Spinal cord (tissue), 10 donors: ENCODE results near the gene TRAPPC1. TPM values are rescaled to one million over a fixed set of nuclear protein-coding genes. Genes with fewer than 3 reads are reported as not detected.

Experiments used
- DNase-seq, 6 donors: peaks; one replicate each; pipeline versions ENCODE4 v3.0.0 to v3.0.0-alpha.2; 2013 to 2015; ENCODE audit warnings: low spot score in 6 of 6, low read depth in 4 of 6
- H3K27ac ChIP-seq: one replicate; pipeline ENCODE4 v1.5.1; 2013; ENCODE audit warnings: low read depth, low read length, control low read depth
- H3K27me3 ChIP-seq: one replicate; pipeline ENCODE4 v1.6.1; 2013; ENCODE audit warnings: low read length; ENCODE audit not compliant: control insufficient read depth, insufficient read depth
- H3K36me3 ChIP-seq: one replicate; pipeline ENCODE4 v1.6.1; 2013; ENCODE audit warnings: low read length; ENCODE audit not compliant: control insufficient read depth, insufficient read depth
- H3K4me1 ChIP-seq: one replicate; pipeline ENCODE4 v1.6.1; 2013; ENCODE audit warnings: low read length; ENCODE audit not compliant: control insufficient read depth, insufficient read depth
- H3K4me3 ChIP-seq: one replicate; pipeline ENCODE4 v1.5.1; 2013; ENCODE audit warnings: low read depth, low read length, control low read depth
- H3K9me3 ChIP-seq: one replicate; pipeline ENCODE4 v1.6.1; 2013; ENCODE audit warnings: low read length; ENCODE audit not compliant: control insufficient read depth, insufficient read depth
- WGBS: methylation state at CpG from one replicate; pipeline ENCODE4 v1.1.5; 2013; ENCODE audit warnings: missing lambda C conversion rate; ENCODE audit not compliant: insufficient coverage; 5-methylcytosine and 5-hydroxymethylcytosine counted together
- polyA plus RNA-seq, 2 donors: library from polyadenylated mRNA; unstranded; fragments of 120-200 nt; gene quantifications; one replicate each; pipeline ENCODE4 v1.2.1, GENCODE V29; 2013; ENCODE audit not compliant: insufficient read length in 2 of 2
- small RNA-seq: library from RNA; depleted of rRNA; stranded (forward); fragments of <200 nt; gene quantifications from one replicate; pipeline ENCODE3, GENCODE V24; 2014; ENCODE audit warnings: low replicate concordance
- total RNA-seq, 2 donors: library from RNA; depleted of rRNA in 1 of 2; stranded (reverse); fragments of 120-200 nt in 1 of 2; fragments of >200 nt in 1 of 2; gene quantifications; one replicate each; pipeline versions ENCODE4 v1.2.3 to v1.2.4, GENCODE V29; 2013 to 2014
- donor health status: healthy.

Gene TRAPPC1
- total and polyA plus RNA-seq, 4 donors: 21.5 to 177 (median 101) TPM

DNA sequence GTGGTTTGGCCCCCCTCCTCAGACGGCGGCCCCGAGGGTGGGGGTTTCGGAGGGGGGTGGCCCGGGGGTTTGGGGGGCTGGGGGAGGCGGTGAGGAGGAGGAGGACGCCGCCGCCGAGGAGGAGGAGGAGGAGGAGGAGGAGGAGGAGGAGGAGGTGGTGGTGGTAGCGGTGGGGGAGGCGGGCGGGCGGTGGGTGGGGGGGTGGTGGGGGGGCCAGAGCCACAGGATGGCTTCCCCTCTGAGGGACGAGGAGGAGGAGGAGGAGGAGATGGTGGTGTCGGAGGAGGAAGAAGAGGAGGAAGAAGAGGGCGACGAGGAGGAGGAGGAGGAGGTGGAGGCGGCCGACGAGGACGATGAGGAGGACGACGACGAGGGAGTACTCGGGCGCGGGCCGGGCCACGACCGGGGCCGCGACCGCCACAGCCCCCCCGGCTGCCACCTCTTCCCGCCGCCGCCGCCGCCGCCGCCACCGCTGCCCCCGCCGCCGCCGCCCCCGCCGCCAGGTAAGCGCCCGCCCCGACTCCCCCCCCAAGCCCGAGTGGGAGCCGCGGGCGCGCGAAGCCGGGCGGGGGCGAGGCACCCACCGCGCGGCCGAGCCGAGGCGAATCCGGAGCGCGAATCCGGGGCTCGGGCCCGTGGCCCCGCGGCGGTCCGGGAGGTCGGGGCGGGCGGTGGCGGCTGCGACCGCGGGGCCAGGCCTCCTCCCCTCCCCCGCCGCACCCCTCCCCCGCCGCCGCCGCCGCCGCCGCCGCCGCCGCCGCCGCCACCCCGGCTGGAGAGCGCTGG lies 47.0 kb downstream of the TRAPPC1 start:
- Histone ChIP-seq H3K4me3 (peak overlapping the region; percentile 83), H3K4me1 (peaks cover 53% of the 10 kb centered on the region), H3K36me3 (peaks cover 2% of the 10 kb centered on the region), H3K27ac (peak overlapping the region; percentile 95), H3K27me3 (no peaks in the 10 kb centered on the region), H3K9me3 (no peaks in the 10 kb centered on the region)
- under 1% methylated on average over 67 of the region's 100 CpGs for WGBS
- DNase-seq: peak in 2 of 6 donors; percentile 37 to 69

DNA sequence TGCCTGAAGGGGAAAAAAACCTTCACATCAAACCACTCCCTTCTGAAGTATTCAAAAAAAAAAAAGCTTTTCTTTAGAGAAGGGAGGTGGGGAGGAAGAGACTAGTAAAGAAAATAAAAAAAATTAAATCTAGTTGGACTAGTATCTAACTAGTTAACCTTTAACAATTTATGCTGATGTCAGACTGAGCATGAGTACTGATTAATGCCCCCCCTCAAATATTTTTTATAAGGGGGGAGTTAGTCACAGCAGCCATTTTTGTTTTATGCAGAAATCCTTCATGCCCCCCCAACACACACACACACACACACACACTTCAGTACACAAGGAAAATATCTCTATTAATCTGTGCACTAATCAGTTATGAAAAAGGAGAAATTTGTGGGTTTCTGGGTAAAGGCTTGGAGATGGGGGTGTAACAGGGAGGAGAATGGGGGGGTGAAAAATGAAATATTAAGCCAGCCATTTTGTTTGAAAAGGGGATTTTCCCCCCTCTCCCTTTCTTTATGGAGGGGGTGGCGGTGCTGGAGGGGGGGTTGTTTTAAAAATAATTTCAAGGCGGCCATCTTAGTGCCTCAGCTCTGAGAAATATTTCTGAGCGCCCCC lies 47.9 kb downstream of the TRAPPC1 start:
- H3K27ac ChIP-seq: peak overlapping the region; percentile 76

GRCh38 chr17:7882629-7883028 lies 49.1 kb downstream of the TRAPPC1 start:
- peak in 1 of 6 donors; percentile 8 for DNase-seq
- Histone ChIP-seq H3K4me1 (peaks cover 31% of the 10 kb centered on the region), H3K4me3 (no peak overlapping the region), H3K9me3 (no peaks in the 10 kb centered on the region), H3K27ac (no peak overlapping the region), H3K36me3 (peaks cover 4% of the 10 kb centered on the region), H3K27me3 (no peaks in the 10 kb centered on the region)
- no CpG with 5 or more reads among the region's 3 CpGs for WGBS

More for the DNA sequence above, 47.9 kb downstream of the TRAPPC1 start:
- Histone ChIP-seq H3K4me1 (peaks cover 44% of the 10 kb centered on the region), H3K4me3 (peak overlapping the region; percentile 47), H3K9me3 (no peaks in the 10 kb centered on the region), H3K27me3 (no peaks in the 10 kb centered on the region), H3K36me3 (no peaks in the 10 kb centered on the region)
- no CpG with 5 or more reads among the region's 3 CpGs for WGBS
- peak in 2 of 6 donors; percentile 72 to 83 for DNase-seq

DNA sequence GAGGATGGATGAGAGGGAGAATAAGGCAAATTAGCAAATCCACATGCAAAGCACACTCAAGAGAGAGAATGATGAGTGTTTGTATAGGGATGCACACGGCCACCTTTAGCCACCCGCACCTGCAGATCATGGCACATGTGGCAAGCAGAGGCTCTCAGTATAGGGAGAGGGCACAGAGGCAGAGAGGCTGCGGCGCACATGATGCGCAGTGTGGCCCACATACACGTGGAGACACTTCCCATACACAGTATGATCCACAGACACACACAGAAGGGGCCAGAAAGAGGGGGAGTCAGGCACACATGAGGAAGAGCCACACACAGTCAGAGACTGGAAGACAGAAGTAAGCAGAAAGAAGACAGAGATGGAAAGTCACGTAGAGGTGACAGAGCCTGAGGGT lies 49.7 kb downstream of the TRAPPC1 start:
- DNase-seq: peak in 2 of 6 donors; percentile 46 to 57
- peaks cover 4% of the 10 kb centered on the region for H3K36me3 ChIP-seq
- H3K9me3 ChIP-seq: no peaks in the 10 kb centered on the region
- H3K27ac ChIP-seq: no peak overlapping the region
- no peak overlapping the region for H3K4me3 ChIP-seq
- H3K27me3 ChIP-seq: no peaks in the 10 kb centered on the region
- no CpG with 5 or more reads among the region's 7 CpGs for WGBS
- H3K4me1 ChIP-seq: peaks cover 26% of the 10 kb centered on the region

GRCh38 chr17:7881276-7882054 lies 50.3 kb downstream of the TRAPPC1 start:
- WGBS: 28% methylated on average over 7 of the region's 7 CpGs
- no peak overlapping the region for H3K4me3 ChIP-seq
- H3K27ac ChIP-seq: no peak overlapping the region
- H3K9me3 ChIP-seq: no peaks in the 10 kb centered on the region
- DNase-seq: peak in 2 of 6 donors; percentile 82 to 94
- H3K4me1 ChIP-seq: peaks cover 20% of the 10 kb centered on the region
- peaks cover 4% of the 10 kb centered on the region for H3K36me3 ChIP-seq
- no peaks in the 10 kb centered on the region for H3K27me3 ChIP-seq

Small RNAs within 50 kb of the gene (small RNA-seq; reads per million reads assigned to genes)
- gene SCARNA21: 24.6 reads per million, percentile 97 among the genes with 10 or more reads in this experiment

Other genes with a start within 250 kb of the TRAPPC1 start
- gene TP53, start 244.5 kb downstream of the TRAPPC1 start, total RNA-seq: 10 to 100 TPM; 12.1 to 17.2 TPM
- 10 to 100 TPM; 32.3 to 36.8 TPM for gene TP53, start 244.5 kb downstream of the TRAPPC1 start, polyA plus RNA-seq
- 10 to 100 TPM in 1 of 2 donors, 1 to 10 TPM in 1; 4.9 to 13.4 TPM for gene WRAP53, start 243.5 kb downstream of the TRAPPC1 start, total RNA-seq
- gene WRAP53, start 243.5 kb downstream of the TRAPPC1 start, polyA plus RNA-seq: 10 to 100 TPM; 17.7 to 17.9 TPM
- gene EFNB3, start 226.7 kb downstream of the TRAPPC1 start, total RNA-seq: 10 to 100 TPM; 18.7 to 39.9 TPM
- gene EFNB3, start 226.7 kb downstream of the TRAPPC1 start, polyA plus RNA-seq: 100 to 1,000 TPM; 205 to 243 TPM
- gene DNAH2, start 214.2 kb downstream of the TRAPPC1 start, total RNA-seq: 1 to 10 TPM; 1.3 to 2.8 TPM
- gene DNAH2, start 214.2 kb downstream of the TRAPPC1 start, polyA plus RNA-seq: 1 to 10 TPM; 3.1 to 3.2 TPM
- gene KDM6B, start 97.7 kb downstream of the TRAPPC1 start, total RNA-seq: 10 to 100 TPM in 1 of 2 donors, 1 to 10 TPM in 1; 9.6 to 11.2 TPM
- 10 to 100 TPM; 29.8 to 34.0 TPM for gene KDM6B, start 97.7 kb downstream of the TRAPPC1 start, polyA plus RNA-seq
- gene TMEM88, start 76.9 kb downstream of the TRAPPC1 start, total RNA-seq: 10 to 100 TPM in 1 of 2 donors, 1 to 10 TPM in 1; 2.7 to 27.6 TPM
- 10 to 100 TPM; 12.1 to 15.0 TPM for gene TMEM88, start 76.9 kb downstream of the TRAPPC1 start, polyA plus RNA-seq
- gene NAA38, start 74.4 kb downstream of the TRAPPC1 start, total RNA-seq: 100 to 1,000 TPM in 1 of 2 donors, 10 to 100 TPM in 1; 46.4 to 167 TPM
- gene NAA38, start 74.4 kb downstream of the TRAPPC1 start, polyA plus RNA-seq: 100 to 1,000 TPM; 103 to 105 TPM
- gene CYB5D1, start 73.9 kb downstream of the TRAPPC1 start, total RNA-seq: 10 to 100 TPM in 1 of 2 donors, 1 to 10 TPM in 1; 8.2 to 21.9 TPM
- 10 to 100 TPM; 20.1 to 21.0 TPM for gene CYB5D1, start 73.9 kb downstream of the TRAPPC1 start, polyA plus RNA-seq
- gene CHD3, start 43.2 kb downstream of the TRAPPC1 start, total RNA-seq: 100 to 1,000 TPM in 1 of 2 donors, 10 to 100 TPM in 1; 87.0 to 100 TPM
- 100 to 1,000 TPM; 154 to 188 TPM for gene CHD3, start 43.2 kb downstream of the TRAPPC1 start, polyA plus RNA-seq
- gene RNF227, start 15.7 kb downstream of the TRAPPC1 start, total RNA-seq: 1 to 10 TPM; 3.8 to 4.7 TPM
- 1 to 10 TPM; 6.0 to 6.7 TPM for gene RNF227, start 15.7 kb downstream of the TRAPPC1 start, polyA plus RNA-seq
- gene KCNAB3, start 2.1 kb downstream of the TRAPPC1 start, total RNA-seq: 1 to 10 TPM; 3.2 to 4.8 TPM
- gene KCNAB3, start 2.1 kb downstream of the TRAPPC1 start, polyA plus RNA-seq: 10 to 100 TPM; 25.9 to 33.6 TPM
- gene CNTROB, start 260 bp upstream of the TRAPPC1 start, total RNA-seq: 10 to 100 TPM; 14.4 to 25.9 TPM
- gene CNTROB, start 260 bp upstream of the TRAPPC1 start, polyA plus RNA-seq: 10 to 100 TPM; 45.1 to 59.5 TPM
- under 1 TPM; 0.10 to 0.39 TPM for gene GUCY2D, start 70.7 kb upstream of the TRAPPC1 start, total RNA-seq
- 1 to 10 TPM in 1 of 2 donors, under 1 TPM in 1; 0.84 to 2.3 TPM for gene GUCY2D, start 70.7 kb upstream of the TRAPPC1 start, polyA plus RNA-seq
- gene ALOX15B, start 107.1 kb upstream of the TRAPPC1 start, total RNA-seq: under 1 TPM; 0.06 to 0.10 TPM
- under 1 TPM; 0.13 to 0.26 TPM for gene ALOX15B, start 107.1 kb upstream of the TRAPPC1 start, polyA plus RNA-seq
- under 1 TPM in 1 of 2 donors, not detected in 1; 0.30 TPM for gene ALOX12B, start 155.8 kb upstream of the TRAPPC1 start, total RNA-seq
- gene ALOX12B, start 155.8 kb upstream of the TRAPPC1 start, polyA plus RNA-seq: 1 to 10 TPM in 1 of 2 donors, under 1 TPM in 1; 0.60 to 1.1 TPM
- gene ALOXE3, start 186.6 kb upstream of the TRAPPC1 start, total RNA-seq: under 1 TPM; 0.17 to 0.50 TPM
- gene ALOXE3, start 186.6 kb upstream of the TRAPPC1 start, polyA plus RNA-seq: 1 to 10 TPM; 1.2 to 1.8 TPM
- gene HES7, start 192.2 kb upstream of the TRAPPC1 start, total RNA-seq: under 1 TPM; 0.20 to 0.39 TPM
- gene HES7, start 192.2 kb upstream of the TRAPPC1 start, polyA plus RNA-seq: 1 to 10 TPM; 1.7 to 2.5 TPM
- 10 to 100 TPM; 28.0 to 29.4 TPM for gene PER1, start 220.5 kb upstream of the TRAPPC1 start, total RNA-seq
- 10 to 100 TPM; 25.4 to 61.1 TPM for gene PER1, start 220.5 kb upstream of the TRAPPC1 start, polyA plus RNA-seq
- 10 to 100 TPM; 30.2 to 66.9 TPM for gene VAMP2, start 231.0 kb upstream of the TRAPPC1 start, total RNA-seq
- gene VAMP2, start 231.0 kb upstream of the TRAPPC1 start, polyA plus RNA-seq: 100 to 1,000 TPM; 413 to 414 TPM
- gene TMEM107, start 244.4 kb upstream of the TRAPPC1 start, total RNA-seq: 10 to 100 TPM; 19.0 to 48.1 TPM
- 10 to 100 TPM; 22.3 to 22.8 TPM for gene TMEM107, start 244.4 kb upstream of the TRAPPC1 start, polyA plus RNA-seq